Measurements from ENCODE around the gene UROD.

Gene UROD

GRCh38 chr1:45008516-45008915 is 3.5 kb upstream of the UROD start:
- no peak for DNase-seq (ENCODE audit: low spot score)

- no peak for DNase-seq (ENCODE audit: low spot score)
Measured at GRCh38 chr1:45009296-45009865, 2.7 kb upstream of the UROD start.

GRCh38 chr1:45009956-45010854 is 1.8 kb upstream of the UROD start:
- DNase-seq (ENCODE audit: low spot score) = peak; percentile 43

- DNase-seq (ENCODE audit: low spot score) = peak; percentile 76
Measured at GRCh38 chr1:45010855-45011811, 921 bp upstream of the UROD start, which contains the start of gene HECTD3. TSS of gene HECTD3 (minus strand) at chr1:45011324. CDS start at chr1:45011257, 67 bp downstream.

DNA sequence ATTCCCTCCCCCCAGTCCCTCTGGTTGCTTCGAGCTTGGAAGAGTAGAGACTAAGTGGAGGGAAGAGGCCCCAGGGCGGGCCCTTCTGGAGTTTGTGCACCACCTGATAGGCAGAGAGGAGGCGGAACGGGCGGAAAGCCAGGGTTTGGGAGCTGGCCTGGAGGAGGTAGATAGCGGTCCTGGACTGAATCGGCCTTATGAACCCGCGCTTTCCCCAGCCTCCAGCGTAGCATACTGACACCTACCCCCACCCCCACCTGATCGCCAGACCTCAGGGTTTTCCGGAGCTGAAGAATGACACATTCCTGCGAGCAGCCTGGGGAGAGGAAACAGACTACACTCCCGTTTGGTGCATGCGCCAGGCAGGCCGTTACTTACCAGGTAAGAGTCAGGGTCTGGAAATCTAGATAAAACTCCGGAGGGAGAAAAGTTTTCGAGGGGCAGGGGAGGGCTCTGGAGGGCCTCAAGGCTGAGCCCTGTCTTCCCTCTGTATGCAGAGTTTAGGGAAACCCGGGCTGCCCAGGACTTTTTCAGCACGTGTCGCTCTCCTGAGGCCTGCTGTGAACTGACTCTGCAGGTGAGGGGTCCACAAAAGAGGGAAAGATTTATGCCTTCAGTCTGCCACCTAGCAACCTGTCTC is 705 bp downstream of the UROD start:
- DNase-seq (ENCODE audit: low spot score) = no peak

- no peak for DNase-seq (ENCODE audit: low spot score)
Measured at GRCh38 chr1:45013551-45014209, 1.6 kb downstream of the UROD start.

GRCh38 chr1:45014321-45015028 is 2.4 kb downstream of the UROD start:
- DNase-seq (ENCODE audit: low spot score) = peak; percentile 79

DNA sequence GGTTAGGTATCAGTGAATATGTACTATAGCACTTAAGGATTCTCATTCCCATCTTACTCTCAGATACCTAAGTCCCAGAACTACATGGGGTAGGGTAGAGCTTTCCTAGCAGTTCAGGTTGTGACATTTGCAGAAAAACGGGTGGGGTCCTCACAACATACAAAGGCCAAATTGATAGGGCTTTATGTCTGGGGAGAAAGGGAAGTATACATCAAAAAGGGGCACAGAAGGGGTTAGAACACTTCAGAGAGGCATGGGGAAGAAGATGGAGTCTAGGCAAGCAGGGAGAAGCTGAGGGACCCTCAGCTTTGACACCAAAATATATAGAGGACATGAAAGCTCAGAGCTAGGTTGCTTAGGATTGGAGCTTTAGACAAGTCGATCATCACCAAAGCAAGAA is 3.6 kb downstream of the UROD start:
- DNase-seq (ENCODE audit: low spot score) = no peak

DNA sequence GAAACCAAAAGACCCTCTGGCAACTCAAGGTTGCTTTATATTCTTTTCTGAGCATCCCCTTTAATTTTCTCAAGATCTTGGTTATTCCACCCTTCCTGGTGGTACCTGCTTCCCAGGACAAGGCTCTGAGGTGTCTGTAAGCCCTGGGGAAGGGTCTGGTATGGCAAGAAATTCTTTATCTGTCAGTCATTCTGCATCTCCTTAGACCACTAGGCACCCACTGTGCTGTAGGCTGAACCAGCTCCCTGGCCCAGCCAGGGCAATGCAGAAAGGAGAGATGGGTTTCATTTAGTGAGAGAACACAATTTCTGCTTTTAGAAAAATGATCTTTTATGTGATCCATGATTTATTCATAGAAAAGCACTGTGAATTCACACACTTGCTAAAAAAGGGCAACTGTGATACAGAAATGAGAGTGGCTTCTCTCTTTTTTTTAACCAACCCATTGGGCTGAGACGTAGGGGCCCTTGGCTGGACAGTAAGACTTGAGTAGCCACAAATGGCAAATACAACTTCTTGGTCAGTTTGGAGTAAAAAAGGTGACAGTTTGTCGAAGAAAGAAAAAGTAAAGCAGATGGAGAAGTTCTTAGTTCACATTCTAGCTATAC is 4.1 kb downstream of the UROD start:
- no peak for DNase-seq (ENCODE audit: low spot score)

- no peak for DNase-seq (ENCODE audit: low spot score)
Measured at GRCh38 chr1:45016767-45017166, 4.7 kb downstream of the UROD start.

- DNase-seq (ENCODE audit: low spot score) = peak; percentile 36
Measured at GRCh38 chr1:45018599-45019230, 6.7 kb downstream of the UROD start.

GRCh38 chr1:45023663-45024062 is 11.6 kb downstream of the UROD start:
- DNase-seq (ENCODE audit: low spot score) = no peak

DNA sequence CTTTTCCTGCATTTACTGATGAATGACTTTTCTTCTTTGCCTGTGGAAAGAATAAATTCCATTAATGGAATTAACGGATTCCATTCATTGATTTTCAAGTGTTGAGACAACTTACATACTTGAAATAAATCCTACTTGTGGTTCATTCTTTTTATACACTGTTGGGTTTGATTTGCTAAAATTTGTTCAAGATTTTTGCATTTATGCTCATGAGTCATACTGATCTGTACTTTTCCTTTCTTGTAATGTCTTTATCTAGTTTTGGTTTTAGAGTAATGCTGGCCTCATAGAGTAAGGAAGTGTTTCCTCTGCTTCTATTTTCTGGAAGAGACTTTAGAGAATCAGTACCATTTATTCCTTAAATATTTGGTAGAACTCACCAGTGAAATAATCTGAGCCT is 14.4 kb downstream of the UROD start:
- DNase-seq (ENCODE audit: low spot score) = no peak

DNA sequence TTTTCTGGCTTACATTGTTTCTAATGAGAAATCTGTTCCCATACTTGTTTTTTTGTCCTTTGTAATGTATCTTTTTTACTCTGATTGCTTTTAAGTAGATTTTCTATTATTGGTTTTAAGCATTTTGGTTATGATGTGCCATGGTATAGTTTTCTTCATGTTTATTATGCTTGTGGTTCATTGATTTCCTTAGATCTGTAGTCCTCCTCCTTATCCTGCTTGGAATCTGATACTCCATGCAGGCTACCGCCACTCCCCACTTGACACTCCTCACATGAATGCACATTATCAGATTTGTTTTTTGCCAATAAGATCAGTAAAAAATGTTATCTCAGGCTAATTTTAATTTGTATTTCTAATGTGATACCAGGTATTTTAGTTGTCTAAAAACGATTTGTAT is 20.8 kb downstream of the UROD start:
- DNase-seq (ENCODE audit: low spot score) = no peak

GRCh38 chr1:45033356-45033755 is 21.3 kb downstream of the UROD start:
- peak; percentile 44 for DNase-seq (ENCODE audit: low spot score)

DNA sequence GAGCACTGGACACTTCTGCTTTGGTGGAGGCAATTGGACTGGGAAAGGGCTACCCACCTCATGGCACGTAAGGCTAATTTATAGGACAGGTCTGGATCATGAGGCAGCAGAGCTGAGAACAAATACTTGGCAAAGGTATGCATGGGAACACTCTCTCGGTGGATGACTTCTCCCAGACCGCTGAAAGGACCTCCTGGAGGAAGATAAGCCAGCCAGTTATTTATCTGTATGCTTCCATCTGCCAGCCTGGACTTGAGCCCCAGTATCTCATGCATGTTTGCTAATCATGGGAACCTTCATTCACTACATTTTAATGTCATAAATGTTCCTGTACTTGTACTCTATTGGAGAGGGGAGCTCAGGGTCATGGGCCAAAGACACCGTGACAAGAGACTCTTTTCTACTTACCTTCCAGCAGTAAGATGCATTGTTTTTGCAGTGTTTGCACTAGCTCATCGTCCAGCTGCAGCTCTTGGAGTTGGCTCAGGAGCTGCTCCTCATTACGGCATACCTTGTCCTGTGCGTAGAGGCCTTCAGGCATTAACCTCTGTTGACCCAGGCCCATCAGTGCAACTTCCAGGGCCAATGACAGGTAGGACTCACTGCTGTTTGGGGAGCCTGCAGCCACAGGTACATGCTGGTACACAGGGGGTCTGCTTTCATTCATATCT is 23.7 kb downstream of the UROD start:
- no peak for DNase-seq (ENCODE audit: low spot score)

DNA sequence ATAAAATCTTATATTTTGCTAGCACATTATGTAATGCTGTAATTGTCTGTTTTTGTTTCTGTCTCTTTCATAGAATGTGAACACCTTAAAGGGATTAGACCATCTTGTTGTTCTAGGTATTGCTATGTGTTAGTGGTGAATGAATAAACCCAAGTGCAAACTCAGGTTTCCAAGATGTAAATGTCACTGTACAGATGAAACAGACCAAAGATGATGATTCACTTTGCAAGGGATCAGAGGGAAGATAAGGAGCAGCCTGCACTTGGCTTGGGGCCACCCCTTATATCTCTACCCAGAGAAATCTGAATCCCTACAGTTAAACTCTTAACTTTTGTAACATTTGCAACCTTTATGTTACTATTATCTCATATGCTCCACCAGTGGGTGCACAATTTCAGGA is 25.4 kb downstream of the UROD start:
- no peak for DNase-seq (ENCODE audit: low spot score)

DNA sequence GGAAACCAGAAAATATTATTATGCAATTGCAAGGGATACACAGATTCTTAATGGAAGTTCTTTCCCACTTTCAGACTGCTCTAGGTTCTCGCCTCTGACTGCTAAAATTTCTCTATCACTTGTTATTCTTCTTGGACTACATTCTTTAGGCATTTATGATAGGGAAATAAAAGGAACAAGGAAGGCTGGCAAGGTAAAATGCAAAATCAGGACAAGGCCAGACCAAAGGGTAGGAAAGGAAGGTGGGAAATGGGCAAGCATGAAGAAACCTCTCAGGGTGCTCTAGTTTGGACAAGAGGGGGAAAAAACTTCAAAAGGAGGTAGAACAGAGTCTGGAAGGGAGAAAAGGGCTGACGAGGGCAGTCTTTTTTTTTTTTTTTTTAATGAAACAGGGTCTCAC is 26.2 kb downstream of the UROD start:
- no peak for DNase-seq (ENCODE audit: low spot score)

GRCh38 chr1:45038661-45039364 is 26.8 kb downstream of the UROD start:
- no peak for DNase-seq (ENCODE audit: low spot score)
